Activated CD4-positive, alpha-beta T cell treated with anti-CD3 and anti-CD28 coated beads, Interleukin-2, amount 10 ng/mL, durations not matched to agents 7 days and 5 days (primary cell): ENCODE results near the gene ARHGEF17. TPM values are rescaled to one million over a fixed set of nuclear protein-coding genes. Genes with fewer than 3 reads are reported as not detected.

Experiments
- CTCF ChIA-PET: fragments of 350-600 bp; sonication (Branson Sonifier 250); formaldehyde crosslinking; loops from one replicate; lab custom pipeline; 2021; ENCODE audit warnings: antibody characterized with exemption; lab: Charles Lee
- POLR2A ChIA-PET: fragments of 350-600 bp; sonication (Branson Sonifier 250); formaldehyde crosslinking; loops from one replicate; lab custom pipeline; 2021; ENCODE audit warnings: antibody characterized with exemption; lab: Charles Lee
- DNase-seq: peaks from one replicate; pipeline ENCODE4 v3.0.0-alpha.2; 2020
- H3K27ac Mint-ChIP-seq: one replicate; pipeline ENCODE4 v1.8.0; 2021; ENCODE audit warnings: mild to moderate bottlenecking, moderate library complexity, mixed read lengths
- H3K27me3 Mint-ChIP-seq: one replicate; pipeline ENCODE4 v1.8.0; 2021; ENCODE audit warnings: mixed read lengths
- H3K36me3 Mint-ChIP-seq: one replicate; pipeline ENCODE4 v1.8.0; 2021; ENCODE audit warnings: low read depth, mixed read lengths
- H3K4me1 Mint-ChIP-seq: one replicate; pipeline ENCODE4 v1.8.0; 2021; ENCODE audit warnings: mixed read lengths
- H3K4me3 Mint-ChIP-seq: one replicate; pipeline ENCODE4 v1.8.0; 2021; ENCODE audit warnings: mild to moderate bottlenecking, moderate library complexity, mixed read lengths
- H3K9me3 Mint-ChIP-seq: one replicate; pipeline ENCODE4 v1.8.0; 2021; ENCODE audit warnings: mixed read lengths
- total RNA-seq, 2 experiments: library from RNA; stranded (reverse); gene quantifications; one replicate each; pipeline ENCODE4 v1.2.3, GENCODE V29; 2021

Gene ARHGEF17
- not detected for total RNA-seq

GRCh38 chr11:73308003-73308960 is at the start of gene ARHGEF17:
Gene ARHGEF17 (plus strand): TSS chr11:73308276. CDS start chr11:73308639, 363 bp downstream.
- Mint-ChIP-seq H3K27me3 (peaks cover 37% of the 10 kb centered on the region), H3K36me3 (no peaks in the 10 kb centered on the region), H3K9me3 (no peaks in the 10 kb centered on the region), H3K27ac (no peak within 1 kb of the TSS), H3K4me1 (peaks cover 7% of the 10 kb centered on the region), H3K4me3 (peak within 1 kb of the TSS; percentile 81)
- POLR2A ChIA-PET, result no interaction called here
- DNase-seq, result peak; percentile 26
- CTCF ChIA-PET, result interaction anchor here (1.0 to 2.7 kb wide), 10 partner anchors 9 to 139 kb away, joined by 3 to 13 read pairs (median 4); no protein-coding TSS in a partner anchor

- POLR2A ChIA-PET, result no interaction called here
- H3K9me3 Mint-ChIP-seq, result no peaks in the 10 kb centered on the region
- H3K27ac Mint-ChIP-seq, result no peak overlapping the region
- no peaks in the 10 kb centered on the region for H3K4me1 Mint-ChIP-seq
- DNase-seq, result no peak
- no peak overlapping the region for H3K4me3 Mint-ChIP-seq
- peaks cover 25% of the 10 kb centered on the region for H3K27me3 Mint-ChIP-seq
- CTCF ChIA-PET, result interaction anchor here (1.4 kb wide), 1 partner anchor 35 kb away, joined by 4 read pairs; no protein-coding TSS in a partner anchor
- no peaks in the 10 kb centered on the region for H3K36me3 Mint-ChIP-seq
These were observed 48.5 kb upstream of the ARHGEF17 start for GRCh38 chr11:73259406-73260126.

- Mint-ChIP-seq H3K27ac (no peak overlapping the region), H3K4me1 (no peaks in the 10 kb centered on the region), H3K36me3 (no peaks in the 10 kb centered on the region), H3K27me3 (peaks cover 31% of the 10 kb centered on the region), H3K4me3 (no peak overlapping the region), H3K9me3 (no peaks in the 10 kb centered on the region)
- ChIA-PET CTCF (no interaction called here), POLR2A (interaction anchor here (0.6 kb wide), 1 partner anchor 153 kb away, joined by 3 read pairs; no protein-coding TSS in a partner anchor)
- DNase-seq, result no peak
These were observed 48.0 kb upstream of the ARHGEF17 start for GRCh38 chr11:73260127-73260457.

GRCh38 chr11:73262851-73263495 is 45.1 kb upstream of the ARHGEF17 start:
- Mint-ChIP-seq H3K27me3 (peaks cover 45% of the 10 kb centered on the region), H3K36me3 (no peaks in the 10 kb centered on the region), H3K4me3 (no peak overlapping the region), H3K27ac (no peak overlapping the region), H3K4me1 (no peaks in the 10 kb centered on the region), H3K9me3 (no peaks in the 10 kb centered on the region)
- ChIA-PET POLR2A (interaction anchor here (0.7 kb wide), 1 partner anchor 10 kb away, joined by 3 read pairs; no protein-coding TSS in a partner anchor), CTCF (interaction anchor here (0.7 to 1.2 kb wide), 2 partner anchors 43 to 88 kb away, joined by 3 to 4 read pairs; no protein-coding TSS in a partner anchor)
- DNase-seq, result no peak

GRCh38 chr11:73263640-73264039 is 44.4 kb upstream of the ARHGEF17 start:
- ChIA-PET CTCF (interaction anchor here (1.2 to 1.4 kb wide), 2 partner anchors 11 to 88 kb away, joined by 4 read pairs; no protein-coding TSS in a partner anchor), POLR2A (interaction anchor here (0.7 kb wide), 1 partner anchor 11 kb away, joined by 3 read pairs; no protein-coding TSS in a partner anchor)
- H3K4me3 Mint-ChIP-seq, result no peak overlapping the region
- H3K4me1 Mint-ChIP-seq, result no peaks in the 10 kb centered on the region
- no peak overlapping the region for H3K27ac Mint-ChIP-seq
- H3K36me3 Mint-ChIP-seq, result no peaks in the 10 kb centered on the region
- H3K9me3 Mint-ChIP-seq, result no peaks in the 10 kb centered on the region
- peaks cover 45% of the 10 kb centered on the region for H3K27me3 Mint-ChIP-seq
- DNase-seq, result no peak

- Mint-ChIP-seq H3K27ac (no peak overlapping the region), H3K9me3 (no peaks in the 10 kb centered on the region), H3K4me1 (no peaks in the 10 kb centered on the region), H3K36me3 (no peaks in the 10 kb centered on the region), H3K27me3 (peaks cover 45% of the 10 kb centered on the region), H3K4me3 (no peak overlapping the region)
- ChIA-PET POLR2A (no interaction called here), CTCF (no interaction called here)
- DNase-seq, result no peak
These were observed 42.7 kb upstream of the ARHGEF17 start for GRCh38 chr11:73265278-73265810.

- no peak for DNase-seq
- Mint-ChIP-seq H3K27me3 (peaks cover 45% of the 10 kb centered on the region), H3K27ac (no peak overlapping the region), H3K9me3 (no peaks in the 10 kb centered on the region), H3K4me3 (no peak overlapping the region), H3K36me3 (no peaks in the 10 kb centered on the region), H3K4me1 (no peaks in the 10 kb centered on the region)
- ChIA-PET POLR2A (no interaction called here), CTCF (no interaction called here)
These were observed 42.0 kb upstream of the ARHGEF17 start for GRCh38 chr11:73265853-73266645.

- no peaks in the 10 kb centered on the region for H3K9me3 Mint-ChIP-seq
- no peak overlapping the region for H3K4me3 Mint-ChIP-seq
- no peaks in the 10 kb centered on the region for H3K4me1 Mint-ChIP-seq
- CTCF ChIA-PET, result interaction anchor here (1.1 kb wide), 1 partner anchor 22 kb away, joined by 4 read pairs; no protein-coding TSS in a partner anchor
- peaks cover 45% of the 10 kb centered on the region for H3K27me3 Mint-ChIP-seq
- no peak overlapping the region for H3K27ac Mint-ChIP-seq
- POLR2A ChIA-PET, result no interaction called here
- DNase-seq, result no peak
- no peaks in the 10 kb centered on the region for H3K36me3 Mint-ChIP-seq
These were observed 41.4 kb upstream of the ARHGEF17 start for GRCh38 chr11:73266646-73267020.

- CTCF ChIA-PET, result interaction anchor here (0.9 to 1.9 kb wide), 4 partner anchors 9 to 22 kb away, joined by 3 to 4 read pairs (median 4); no protein-coding TSS in a partner anchor
- Mint-ChIP-seq H3K27ac (no peak overlapping the region), H3K36me3 (no peaks in the 10 kb centered on the region), H3K27me3 (peaks cover 39% of the 10 kb centered on the region), H3K9me3 (no peaks in the 10 kb centered on the region), H3K4me1 (no peaks in the 10 kb centered on the region), H3K4me3 (no peak overlapping the region)
- DNase-seq, result no peak
- POLR2A ChIA-PET, result no interaction called here
These were observed 40.8 kb upstream of the ARHGEF17 start for GRCh38 chr11:73267122-73267846.

- H3K36me3 Mint-ChIP-seq, result no peaks in the 10 kb centered on the region
- H3K4me1 Mint-ChIP-seq, result no peaks in the 10 kb centered on the region
- ChIA-PET CTCF (interaction anchor here (0.7 to 1.9 kb wide), 6 partner anchors 10 to 23 kb away, joined by 3 to 4 read pairs (median 4); no protein-coding TSS in a partner anchor), POLR2A (no interaction called here)
- H3K4me3 Mint-ChIP-seq, result no peak overlapping the region
- H3K27me3 Mint-ChIP-seq, result peaks cover 32% of the 10 kb centered on the region
- H3K27ac Mint-ChIP-seq, result no peak overlapping the region
- no peaks in the 10 kb centered on the region for H3K9me3 Mint-ChIP-seq
- DNase-seq, result no peak
These were observed 40.1 kb upstream of the ARHGEF17 start for GRCh38 chr11:73267906-73268540.
